Retinal pigment epithelial cell (primary cell): ENCODE data around the gene ARFGAP3.

ENCODE experiments used
- DNase-seq: peaks from one replicate; pipeline ENCODE4 v3.0.0-alpha.2; 2010; ENCODE audit warnings: low read depth
- H3K4me3 ChIP-seq: 2 replicates; pipeline ENCODE4 v1.5.1; 2011; ENCODE audit warnings: mild to moderate bottlenecking, low read length, control low read depth, moderate library complexity
- TF ChIP-seq, protein P1 (sequence below): conservative IDR thresholded peaks from 2 replicates; pipeline ENCODE4 v1.5.1; 2011; ENCODE audit warnings: low read depth, low read length, control low read depth, inconsistent platforms

ARFGAP3 gene

DNA sequence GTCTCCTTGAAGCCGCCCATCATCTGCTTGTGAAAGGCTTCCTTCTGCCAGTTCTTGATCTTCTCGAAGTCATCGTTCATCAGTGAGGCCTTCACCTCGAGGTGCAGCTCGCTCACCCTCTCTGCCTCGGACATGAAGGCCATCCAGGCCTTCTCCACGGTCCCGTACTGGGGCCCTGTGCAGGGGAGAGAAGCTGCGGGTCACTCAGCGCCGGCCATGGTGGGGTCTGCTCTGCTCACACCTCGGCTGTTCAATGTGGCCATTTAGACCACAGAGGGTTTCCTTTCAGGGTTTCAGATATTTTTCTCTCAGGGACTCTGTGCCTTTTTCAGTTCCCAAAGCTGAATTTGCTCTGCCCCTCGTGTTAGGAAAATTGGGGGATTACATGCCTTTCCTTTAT is 33.9 kb upstream of the ARFGAP3 start:
- DNase-seq: no peak
- TF ChIP-seq, protein P1, sequence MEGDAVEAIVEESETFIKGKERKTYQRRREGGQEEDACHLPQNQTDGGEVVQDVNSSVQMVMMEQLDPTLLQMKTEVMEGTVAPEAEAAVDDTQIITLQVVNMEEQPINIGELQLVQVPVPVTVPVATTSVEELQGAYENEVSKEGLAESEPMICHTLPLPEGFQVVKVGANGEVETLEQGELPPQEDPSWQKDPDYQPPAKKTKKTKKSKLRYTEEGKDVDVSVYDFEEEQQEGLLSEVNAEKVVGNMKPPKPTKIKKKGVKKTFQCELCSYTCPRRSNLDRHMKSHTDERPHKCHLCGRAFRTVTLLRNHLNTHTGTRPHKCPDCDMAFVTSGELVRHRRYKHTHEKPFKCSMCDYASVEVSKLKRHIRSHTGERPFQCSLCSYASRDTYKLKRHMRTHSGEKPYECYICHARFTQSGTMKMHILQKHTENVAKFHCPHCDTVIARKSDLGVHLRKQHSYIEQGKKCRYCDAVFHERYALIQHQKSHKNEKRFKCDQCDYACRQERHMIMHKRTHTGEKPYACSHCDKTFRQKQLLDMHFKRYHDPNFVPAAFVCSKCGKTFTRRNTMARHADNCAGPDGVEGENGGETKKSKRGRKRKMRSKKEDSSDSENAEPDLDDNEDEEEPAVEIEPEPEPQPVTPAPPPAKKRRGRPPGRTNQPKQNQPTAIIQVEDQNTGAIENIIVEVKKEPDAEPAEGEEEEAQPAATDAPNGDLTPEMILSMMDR: no peak
- H3K4me3 ChIP-seq: no peak overlapping the region

DNA sequence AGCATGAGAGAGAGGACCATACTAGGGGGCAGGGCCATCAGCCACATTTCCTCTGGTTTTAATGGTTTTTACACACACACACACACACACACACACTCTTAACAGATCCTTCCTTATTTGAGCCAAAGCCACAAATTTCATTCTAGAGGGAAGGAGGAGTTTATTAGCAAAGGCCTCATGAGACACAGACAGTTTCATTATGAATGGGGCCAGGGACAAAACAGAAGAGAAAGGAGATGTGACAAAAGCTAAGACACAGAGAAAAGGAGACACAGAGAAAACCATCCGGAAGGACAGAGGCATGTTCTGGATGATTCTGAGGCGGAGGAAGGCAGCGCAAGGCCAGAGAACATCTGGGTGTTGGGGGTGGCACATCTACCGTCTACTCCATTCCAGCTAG is 32.2 kb upstream of the ARFGAP3 start:
- no peak for DNase-seq
- TF ChIP-seq, protein P1: no peak
- no peak overlapping the region for H3K4me3 ChIP-seq

DNA sequence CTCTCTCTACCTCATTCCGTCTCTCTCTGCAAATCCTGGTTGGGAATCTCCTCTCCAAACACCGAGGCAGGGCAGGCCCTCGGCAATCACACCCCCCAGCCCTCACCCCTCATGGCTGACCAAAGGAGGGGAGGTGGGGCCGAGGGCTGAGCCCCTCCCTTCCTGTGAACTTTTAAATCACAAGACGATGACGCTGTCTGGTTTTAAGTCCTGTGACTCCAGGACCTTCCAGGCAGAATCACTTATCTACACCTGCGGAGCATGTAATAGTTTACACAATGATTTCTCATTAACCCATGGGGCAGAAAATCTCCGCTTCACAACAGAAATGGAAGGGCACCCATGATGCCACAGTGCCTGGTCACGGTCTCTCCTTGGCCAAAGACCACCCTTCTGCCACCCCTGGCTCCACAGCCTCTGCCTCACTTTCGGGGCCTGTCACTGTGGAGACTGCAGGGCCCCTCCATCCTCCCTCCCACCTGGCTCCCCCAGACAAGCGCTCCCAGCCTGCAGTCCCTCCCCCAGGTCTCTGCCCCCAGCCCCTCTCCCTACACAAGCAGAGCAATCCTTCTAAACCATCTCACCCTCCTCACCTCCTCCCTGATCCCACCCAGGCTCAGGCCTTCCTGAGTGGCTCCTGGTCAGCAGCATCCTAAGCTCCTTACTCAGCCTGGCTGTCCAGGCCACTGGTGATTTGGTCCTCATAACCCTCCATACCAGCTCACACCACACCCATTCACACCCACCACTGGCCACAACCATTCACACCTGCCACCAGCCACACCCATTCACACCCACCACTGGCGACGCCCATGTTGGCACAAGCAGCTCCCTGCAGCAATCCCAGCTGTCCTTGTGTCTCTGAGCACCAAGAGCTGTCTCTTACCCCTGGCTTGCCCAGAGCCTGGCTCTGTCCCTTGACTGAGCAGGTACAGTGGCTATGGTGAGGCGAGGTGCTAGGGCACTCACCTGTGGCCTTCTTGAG is 30.7 kb upstream of the ARFGAP3 start:
- no peak overlapping the region for H3K4me3 ChIP-seq
- TF ChIP-seq, protein P1: no peak
- DNase-seq: peak; percentile 46

DNA sequence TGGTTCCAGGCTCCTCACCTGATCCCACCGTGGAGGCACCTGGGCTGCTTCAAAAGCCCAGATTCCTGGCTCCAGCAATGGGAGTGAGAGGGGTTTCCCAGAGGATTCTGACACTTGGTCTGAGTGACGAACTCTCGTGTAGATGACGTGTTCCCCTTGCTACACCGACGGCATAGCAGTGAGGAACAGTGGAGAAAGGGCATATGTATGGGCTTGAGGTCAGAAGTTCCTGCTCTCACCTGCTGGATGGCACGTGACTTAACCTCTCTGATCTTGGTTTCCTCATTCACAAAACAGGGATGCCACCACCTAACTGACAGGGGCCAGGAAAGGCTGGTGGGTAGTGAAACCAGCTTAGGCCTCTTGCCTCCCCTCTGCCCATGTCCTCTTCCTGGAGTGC is 30.0 kb upstream of the ARFGAP3 start:
- TF ChIP-seq, protein P1: no peak
- no peak for DNase-seq
- no peak overlapping the region for H3K4me3 ChIP-seq

DNA sequence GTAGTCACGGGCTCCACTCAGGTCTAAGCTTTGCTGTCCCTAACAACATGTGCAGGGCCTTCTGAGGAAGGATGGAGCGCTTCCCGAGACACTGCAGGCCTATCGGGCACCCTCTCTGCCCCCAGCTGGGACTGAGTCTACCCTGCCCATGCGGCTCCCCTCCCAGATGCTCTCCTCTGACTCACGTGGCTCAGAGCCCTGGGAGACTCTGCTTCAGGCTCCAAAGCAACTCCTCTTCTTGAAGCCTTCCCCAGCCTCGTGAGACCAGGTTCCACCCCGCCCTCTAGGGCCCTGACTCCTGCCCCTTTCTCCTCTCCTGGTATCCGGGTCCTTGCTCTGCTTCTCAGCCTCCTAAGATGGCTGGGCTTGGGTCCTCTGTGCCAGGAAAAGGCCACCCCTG is 28.4 kb upstream of the ARFGAP3 start:
- TF ChIP-seq, protein P1: no peak
- no peak for DNase-seq
- no peak overlapping the region for H3K4me3 ChIP-seq

DNA sequence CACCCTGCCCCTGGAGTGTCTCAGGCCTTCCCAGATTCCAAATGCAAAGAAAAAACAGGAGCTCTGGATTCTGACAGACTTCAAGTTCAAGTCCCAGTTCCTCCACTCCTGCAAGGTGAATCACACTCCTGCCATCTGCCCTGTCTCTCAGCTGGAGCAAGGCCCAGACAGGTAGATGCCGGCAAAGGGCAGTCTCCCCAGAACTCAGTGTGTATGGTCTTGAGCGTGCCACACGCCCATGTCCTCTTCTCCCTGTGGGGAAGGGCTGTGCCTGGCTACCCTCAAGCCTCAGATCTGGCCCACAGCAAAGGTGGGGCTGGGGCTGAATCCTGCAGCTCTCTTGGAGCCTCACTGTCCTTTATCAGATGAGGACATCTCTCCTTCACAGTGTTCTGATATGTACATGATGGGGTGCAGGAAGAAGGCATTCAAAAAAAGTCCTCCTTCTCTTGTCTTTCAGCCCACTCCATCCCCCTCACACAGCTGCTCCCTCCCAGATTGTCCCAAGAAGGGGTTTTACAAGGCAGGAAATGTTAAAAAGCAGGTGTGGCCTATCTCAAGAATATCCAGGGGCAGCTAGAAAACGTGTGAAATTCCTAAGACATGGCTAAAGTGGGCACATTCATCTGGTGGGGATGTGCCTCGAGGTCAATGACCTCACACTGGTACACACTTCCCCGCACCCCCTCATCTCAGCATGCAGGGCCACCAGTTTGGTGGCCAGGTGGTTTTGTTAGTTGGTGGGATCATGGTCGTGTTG is 27.7 kb upstream of the ARFGAP3 start:
- no peak overlapping the region for H3K4me3 ChIP-seq
- DNase-seq: no peak
- TF ChIP-seq, protein P1: no peak
